ENCODE data around the gene PSTPIP1.
A peak's percentile ranks its signal among the peaks of the same experiment; 100 is the strongest.

PSTPIP1 gene

GRCh38 chr15:77039217-77039533, 44.2 kb downstream of the PSTPIP1 start:
- no peak overlapping the region for H3K27ac Mint-ChIP-seq
- H3K4me1 Mint-ChIP-seq = peaks cover 29% of the 10 kb centered on the region
- no peaks in the 10 kb centered on the region for H3K9me3 Mint-ChIP-seq

GRCh38 chr15:77039848-77040247, 44.9 kb downstream of the PSTPIP1 start:
- Mint-ChIP-seq H3K4me3 (no peak overlapping the region), H3K36me3 (peaks cover 29% of the 10 kb centered on the region), H3K9me3 (no peaks in the 10 kb centered on the region), H3K27me3 (no peaks in the 10 kb centered on the region), H3K27ac (no peak overlapping the region), H3K4me1 (peaks cover 28% of the 10 kb centered on the region)
- DNase-seq (ENCODE audit: low spot score in 2 of 2) (no peak), ATAC-seq (ENCODE audit: low read depth) (no peak)

More at GRCh38 chr15:77039217-77039533, 44.2 kb downstream of the PSTPIP1 start:
- ATAC-seq (ENCODE audit: low read depth) (no peak), DNase-seq (ENCODE audit: low spot score in 2 of 2) (no peak)
- Mint-ChIP-seq H3K27me3 (no peaks in the 10 kb centered on the region), H3K4me3 (no peak overlapping the region), H3K36me3 (peaks cover 25% of the 10 kb centered on the region)

- Mint-ChIP-seq H3K9me3 (no peaks in the 10 kb centered on the region), H3K27me3 (no peaks in the 10 kb centered on the region), H3K4me1 (peaks cover 36% of the 10 kb centered on the region), H3K27ac (peak overlapping the region; percentile 39), H3K36me3 (peaks cover 35% of the 10 kb centered on the region), H3K4me3 (no peak overlapping the region)
- ATAC-seq (ENCODE audit: low read depth) (peak; percentile 81), DNase-seq (ENCODE audit: low spot score in 2 of 2) (no peak)
These were observed 45.7 kb downstream of the PSTPIP1 start for GRCh38 chr15:77040673-77041072.

- ATAC-seq (ENCODE audit: low read depth) (no peak), DNase-seq (ENCODE audit: low spot score in 2 of 2) (no peak)
- H3K4me3 Mint-ChIP-seq = no peak overlapping the region
- H3K27ac Mint-ChIP-seq = peak overlapping the region; percentile 71
- H3K36me3 Mint-ChIP-seq = peaks cover 33% of the 10 kb centered on the region
- H3K9me3 Mint-ChIP-seq = no peaks in the 10 kb centered on the region
- no peaks in the 10 kb centered on the region for H3K27me3 Mint-ChIP-seq
- peaks cover 32% of the 10 kb centered on the region for H3K4me1 Mint-ChIP-seq
These were observed 47.5 kb downstream of the PSTPIP1 start for GRCh38 chr15:77042245-77042919.

GRCh38 chr15:77042955-77043920, 48.3 kb downstream of the PSTPIP1 start:
- Mint-ChIP-seq H3K9me3 (no peaks in the 10 kb centered on the region), H3K27ac (peak overlapping the region; percentile 9), H3K4me1 (peaks cover 30% of the 10 kb centered on the region), H3K27me3 (no peaks in the 10 kb centered on the region), H3K4me3 (no peak overlapping the region), H3K36me3 (peaks cover 34% of the 10 kb centered on the region)
- DNase-seq (ENCODE audit: low spot score in 2 of 2) (no peak), ATAC-seq (ENCODE audit: low read depth) (no peak)

- Mint-ChIP-seq H3K4me3 (no peak overlapping the region), H3K27me3 (no peaks in the 10 kb centered on the region), H3K4me1 (peaks cover 30% of the 10 kb centered on the region), H3K9me3 (no peaks in the 10 kb centered on the region), H3K36me3 (peaks cover 37% of the 10 kb centered on the region), H3K27ac (peak overlapping the region; percentile 72)
- DNase-seq (ENCODE audit: low spot score in 2 of 2) (peak in 1 of 2 donors; percentile 9), ATAC-seq (ENCODE audit: low read depth) (peak; percentile 71)
These were observed 49.5 kb downstream of the PSTPIP1 start for GRCh38 chr15:77044228-77045042.

- H3K4me3 Mint-ChIP-seq = no peak overlapping the region
- no peaks in the 10 kb centered on the region for H3K9me3 Mint-ChIP-seq
- H3K36me3 Mint-ChIP-seq = peaks cover 37% of the 10 kb centered on the region
- no peak for DNase-seq (ENCODE audit: low spot score in 2 of 2)
- peak overlapping the region; percentile 42 for H3K27ac Mint-ChIP-seq
- no peak for ATAC-seq (ENCODE audit: low read depth)
- no peaks in the 10 kb centered on the region for H3K27me3 Mint-ChIP-seq
- H3K4me1 Mint-ChIP-seq = peaks cover 25% of the 10 kb centered on the region
These were observed 51.1 kb downstream of the PSTPIP1 start for GRCh38 chr15:77045985-77046384.

- no peak overlapping the region for H3K4me3 Mint-ChIP-seq
- peaks cover 35% of the 10 kb centered on the region for H3K36me3 Mint-ChIP-seq
- H3K27me3 Mint-ChIP-seq = no peaks in the 10 kb centered on the region
- ATAC-seq (ENCODE audit: low read depth) = no peak
- peaks cover 21% of the 10 kb centered on the region for H3K4me1 Mint-ChIP-seq
- no peak overlapping the region for H3K27ac Mint-ChIP-seq
- no peak for DNase-seq (ENCODE audit: low spot score in 2 of 2)
- H3K9me3 Mint-ChIP-seq = no peaks in the 10 kb centered on the region
These were observed 51.9 kb downstream of the PSTPIP1 start for GRCh38 chr15:77046704-77047412.

GRCh38 chr15:77048135-77048876, 53.4 kb downstream of the PSTPIP1 start:
- peaks cover 30% of the 10 kb centered on the region for H3K36me3 Mint-ChIP-seq
- H3K27me3 Mint-ChIP-seq = no peaks in the 10 kb centered on the region
- H3K4me3 Mint-ChIP-seq = no peak overlapping the region
- H3K27ac Mint-ChIP-seq = peak overlapping the region; percentile 26
- DNase-seq (ENCODE audit: low spot score in 2 of 2) (no peak), ATAC-seq (ENCODE audit: low read depth) (no peak)
- H3K9me3 Mint-ChIP-seq = no peaks in the 10 kb centered on the region
- H3K4me1 Mint-ChIP-seq = peaks cover 17% of the 10 kb centered on the region

- Mint-ChIP-seq H3K9me3 (no peaks in the 10 kb centered on the region), H3K4me1 (peaks cover 18% of the 10 kb centered on the region), H3K27ac (no peak overlapping the region), H3K4me3 (no peak overlapping the region), H3K27me3 (no peaks in the 10 kb centered on the region), H3K36me3 (peaks cover 10% of the 10 kb centered on the region)
- no peak for ATAC-seq (ENCODE audit: low read depth)
- DNase-seq (ENCODE audit: low spot score in 2 of 2) = no peak
These were observed 57.6 kb downstream of the PSTPIP1 start for GRCh38 chr15:77052556-77052955.

GRCh38 chr15:77053709-77054108, 58.8 kb downstream of the PSTPIP1 start:
- no peak for DNase-seq (ENCODE audit: low spot score in 2 of 2)
- Mint-ChIP-seq H3K9me3 (no peaks in the 10 kb centered on the region), H3K27ac (peak overlapping the region; percentile 66), H3K4me1 (peaks cover 30% of the 10 kb centered on the region), H3K27me3 (no peaks in the 10 kb centered on the region), H3K36me3 (peaks cover 9% of the 10 kb centered on the region), H3K4me3 (no peak overlapping the region)
- ATAC-seq (ENCODE audit: low read depth) = no peak

GRCh38 chr15:77057072-77057471, 62.1 kb downstream of the PSTPIP1 start:
- no peaks in the 10 kb centered on the region for H3K9me3 Mint-ChIP-seq
- no peak overlapping the region for H3K27ac Mint-ChIP-seq
- peaks cover 8% of the 10 kb centered on the region for H3K36me3 Mint-ChIP-seq
- no peak for ATAC-seq (ENCODE audit: low read depth)
- no peak overlapping the region for H3K4me3 Mint-ChIP-seq
- no peak for DNase-seq (ENCODE audit: low spot score in 2 of 2)
- H3K27me3 Mint-ChIP-seq = no peaks in the 10 kb centered on the region
- peaks cover 48% of the 10 kb centered on the region for H3K4me1 Mint-ChIP-seq

- H3K4me1 Mint-ChIP-seq = peaks cover 51% of the 10 kb centered on the region
- H3K36me3 Mint-ChIP-seq = peaks cover 6% of the 10 kb centered on the region
- DNase-seq (ENCODE audit: low spot score in 2 of 2) (no peak), ATAC-seq (ENCODE audit: low read depth) (no peak)
- H3K27me3 Mint-ChIP-seq = no peaks in the 10 kb centered on the region
- no peaks in the 10 kb centered on the region for H3K9me3 Mint-ChIP-seq
- peak overlapping the region; percentile 4 for H3K27ac Mint-ChIP-seq
- no peak overlapping the region for H3K4me3 Mint-ChIP-seq
These were observed 62.8 kb downstream of the PSTPIP1 start for GRCh38 chr15:77057685-77058084.
